ENCODE measurements around the gene TMEM187.

The TMEM187 gene, protein sequence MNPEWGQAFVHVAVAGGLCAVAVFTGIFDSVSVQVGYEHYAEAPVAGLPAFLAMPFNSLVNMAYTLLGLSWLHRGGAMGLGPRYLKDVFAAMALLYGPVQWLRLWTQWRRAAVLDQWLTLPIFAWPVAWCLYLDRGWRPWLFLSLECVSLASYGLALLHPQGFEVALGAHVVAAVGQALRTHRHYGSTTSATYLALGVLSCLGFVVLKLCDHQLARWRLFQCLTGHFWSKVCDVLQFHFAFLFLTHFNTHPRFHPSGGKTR

DNA sequence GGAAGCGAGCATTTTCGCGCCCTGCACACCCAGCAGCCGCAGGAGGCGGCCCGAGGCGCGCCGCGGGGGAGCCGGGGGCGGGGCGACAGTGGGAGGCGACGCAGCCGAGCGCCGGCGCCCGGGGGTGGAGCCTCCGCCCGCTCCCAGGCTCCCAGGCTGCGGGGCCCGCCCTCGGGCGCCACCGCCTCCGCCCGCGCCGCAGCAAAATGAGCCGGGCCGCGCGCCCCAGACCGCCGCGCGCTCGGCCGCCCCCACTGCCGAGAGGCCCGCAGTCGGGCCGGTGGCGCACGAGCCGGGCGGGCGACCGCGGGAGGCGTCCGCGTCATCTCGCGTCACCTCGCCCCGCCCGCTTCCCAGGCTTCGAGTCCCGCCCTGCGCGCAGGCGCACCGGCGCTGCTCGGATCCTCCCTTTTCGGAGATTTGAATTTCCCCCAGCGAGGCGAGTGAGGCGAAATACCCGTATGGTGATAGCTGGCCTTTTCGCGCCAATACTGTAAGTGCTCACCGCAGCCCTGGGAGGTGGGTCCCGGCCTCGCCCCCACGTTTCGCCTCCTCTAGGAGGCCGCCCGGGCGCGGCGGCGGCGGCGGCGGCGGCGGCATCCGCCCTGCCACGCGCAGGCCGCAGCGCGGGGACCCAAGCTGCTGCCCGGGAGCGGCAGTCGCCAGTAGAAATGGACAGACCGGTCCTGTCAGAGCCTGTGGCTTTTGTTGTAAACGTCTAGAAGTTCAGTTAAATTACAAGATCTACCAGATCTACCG is at the start of gene TMEM187:
Gene TMEM187, plus strand, starts transcription at position 387 of the 759 bp plus-strand sequence. CDS start 9,309 bp downstream, outside the sequence.
- peak; percentile 94 for DNase-seq

DNA sequence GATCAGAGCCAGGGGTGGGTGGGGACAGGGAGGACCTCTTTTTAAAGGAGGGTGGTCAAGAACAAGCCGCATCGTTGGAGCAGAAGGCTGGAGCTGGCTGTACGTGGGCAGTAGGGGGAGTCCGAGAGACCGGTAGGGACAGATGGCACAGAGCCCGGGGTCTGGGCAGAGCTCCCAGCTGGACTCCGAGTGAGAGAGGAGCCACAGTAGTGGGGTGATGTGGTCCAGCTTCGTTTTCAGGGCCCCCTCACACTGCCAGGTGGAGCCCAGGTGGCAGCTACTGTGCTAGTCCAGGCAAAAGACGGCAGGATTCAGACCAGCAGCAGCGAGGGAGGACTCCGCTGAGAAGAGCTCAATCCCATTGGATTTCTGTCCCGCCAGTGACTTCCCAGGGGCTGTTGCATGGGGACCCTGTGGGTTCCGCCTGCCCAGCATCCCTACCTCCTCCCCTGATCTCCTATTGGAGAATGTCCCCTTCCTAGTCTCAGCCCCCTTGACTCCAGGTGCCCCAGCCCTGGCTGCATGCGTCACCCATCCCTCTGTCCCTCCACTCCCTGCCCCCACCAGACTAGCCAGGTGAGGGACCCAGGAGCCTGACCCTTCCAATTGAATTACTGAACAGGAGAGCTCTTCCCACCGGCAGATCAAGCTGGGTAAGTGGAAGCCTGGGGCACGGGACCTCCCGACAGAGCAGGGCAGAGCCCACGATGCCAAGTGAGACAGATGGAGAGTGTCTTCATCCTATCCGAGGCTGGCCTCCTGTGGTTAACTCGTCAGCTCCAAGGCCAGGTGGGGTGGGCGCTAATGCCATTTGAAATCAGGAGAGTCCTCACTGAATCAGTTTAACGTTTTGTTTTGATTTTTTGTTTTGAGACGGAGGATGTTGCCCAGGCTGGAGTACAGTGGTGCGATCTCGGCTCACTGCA is 49.4 kb upstream of the TMEM187 start:
- DNase-seq: peak; percentile 83

DNA sequence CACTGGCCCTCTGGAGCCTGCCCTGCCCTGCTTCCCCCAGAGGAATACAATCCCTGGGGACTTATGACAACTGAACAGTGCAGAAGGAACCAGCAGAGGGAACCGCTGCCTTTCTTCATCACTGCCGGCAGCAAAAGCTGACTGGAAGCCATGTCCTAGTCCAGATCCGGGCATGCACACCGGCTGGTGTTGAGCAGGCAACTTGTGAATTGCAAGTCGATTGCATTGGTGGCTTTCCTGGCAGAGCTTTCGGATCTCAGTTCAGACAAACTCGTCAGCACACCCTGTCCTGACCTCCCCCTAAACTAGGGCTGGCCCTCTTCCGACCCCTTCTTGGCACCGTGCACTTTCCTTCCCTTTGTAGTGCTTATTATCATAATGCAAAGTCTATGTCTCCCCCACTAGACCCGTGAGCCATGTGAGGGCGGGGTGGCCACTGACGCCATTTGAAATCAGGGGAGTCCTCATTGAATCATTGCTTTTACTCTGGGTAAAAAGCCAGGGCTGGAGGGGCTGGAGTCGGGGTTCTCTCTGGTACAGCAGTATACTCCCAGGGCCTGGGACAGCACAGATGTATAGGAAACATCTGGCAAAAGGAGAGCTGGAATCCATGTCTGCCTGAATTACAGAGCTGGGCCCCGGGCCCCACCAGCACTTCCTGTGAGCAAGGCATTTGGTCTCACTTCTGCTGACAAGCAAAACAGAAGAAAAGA is 48.2 kb upstream of the TMEM187 start:
- peak; percentile 59 for DNase-seq

DNA sequence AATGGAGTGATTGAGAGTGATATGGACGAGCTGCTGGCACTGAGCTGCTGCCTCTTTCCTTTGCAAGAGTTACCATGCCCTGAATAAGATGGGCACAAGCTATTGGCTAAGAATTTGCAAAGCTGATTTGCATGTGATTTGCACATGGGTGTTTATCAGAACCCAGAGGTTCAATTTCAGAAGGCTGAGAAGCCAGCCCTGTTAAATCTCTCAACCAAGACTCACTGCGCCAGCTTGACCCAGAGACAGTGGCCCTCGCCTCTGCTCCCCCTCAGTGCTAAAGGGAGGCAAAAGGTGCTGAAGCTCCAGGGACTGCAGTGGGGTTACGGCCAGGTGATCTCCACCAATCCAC is 47.2 kb upstream of the TMEM187 start:
- DNase-seq: no peak

DNA sequence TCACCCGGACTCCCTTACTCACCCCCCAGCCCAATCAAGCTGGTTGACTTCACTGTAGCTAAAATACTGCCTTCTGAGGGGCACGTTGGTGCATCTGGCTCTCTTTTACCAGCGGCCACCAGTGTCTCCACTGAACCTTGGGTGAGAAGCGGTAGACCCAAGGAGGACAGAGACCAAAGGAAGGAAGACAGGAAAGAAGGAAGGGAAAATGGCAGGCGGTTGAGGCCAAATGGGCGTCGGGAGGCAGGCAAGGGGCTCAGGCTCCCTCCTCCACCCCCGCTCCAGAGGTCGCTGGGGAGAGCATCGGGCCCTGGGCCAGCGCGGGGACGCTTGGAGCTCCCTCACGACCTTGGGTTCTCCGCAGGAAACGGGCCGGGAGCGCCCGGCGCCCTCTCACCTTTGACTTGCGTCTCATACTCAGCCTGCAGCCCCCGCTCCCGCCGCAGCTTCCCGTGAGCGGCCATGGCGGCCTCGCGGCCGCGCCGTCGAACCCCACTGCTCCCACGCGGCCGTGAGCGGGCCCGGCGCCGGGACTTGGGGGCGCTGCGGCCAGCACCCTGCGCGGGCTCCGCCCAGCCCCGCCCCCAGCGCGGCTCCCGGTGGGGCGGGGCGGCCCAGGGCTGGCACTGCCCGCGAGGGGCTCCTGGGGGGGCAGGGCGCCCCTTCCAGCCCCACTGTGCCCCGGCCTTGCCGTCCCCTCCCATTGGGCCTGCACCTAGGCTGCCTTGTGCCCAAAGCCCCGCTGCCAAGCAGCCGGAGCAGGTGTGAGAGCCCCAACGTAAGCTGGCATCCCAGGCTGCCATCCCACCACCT is 46.6 kb upstream of the TMEM187 start, which contains the start of gene ARHGAP4:
Gene ARHGAP4, minus strand, starts transcription at position 526 of the 813 bp plus-strand sequence. Its CDS starts 62 bp downstream, at position 464.
- no peak for DNase-seq

DNA sequence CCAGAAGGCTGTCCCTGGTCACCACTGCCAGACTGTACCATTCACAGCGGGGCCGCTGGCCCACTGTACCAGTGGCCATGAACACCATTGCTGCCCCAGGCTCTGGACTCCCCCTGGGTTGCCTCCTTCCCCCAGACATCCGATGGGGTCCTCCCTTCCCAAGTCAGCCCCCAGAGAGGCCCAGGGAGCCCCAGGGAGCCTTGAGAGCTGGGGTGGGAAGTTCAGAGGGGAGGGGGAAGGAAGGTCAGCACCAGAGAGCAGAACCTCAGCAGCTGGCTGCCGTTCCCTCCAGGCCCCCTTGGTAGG is 46.0 kb upstream of the TMEM187 start:
- no peak for DNase-seq

DNA sequence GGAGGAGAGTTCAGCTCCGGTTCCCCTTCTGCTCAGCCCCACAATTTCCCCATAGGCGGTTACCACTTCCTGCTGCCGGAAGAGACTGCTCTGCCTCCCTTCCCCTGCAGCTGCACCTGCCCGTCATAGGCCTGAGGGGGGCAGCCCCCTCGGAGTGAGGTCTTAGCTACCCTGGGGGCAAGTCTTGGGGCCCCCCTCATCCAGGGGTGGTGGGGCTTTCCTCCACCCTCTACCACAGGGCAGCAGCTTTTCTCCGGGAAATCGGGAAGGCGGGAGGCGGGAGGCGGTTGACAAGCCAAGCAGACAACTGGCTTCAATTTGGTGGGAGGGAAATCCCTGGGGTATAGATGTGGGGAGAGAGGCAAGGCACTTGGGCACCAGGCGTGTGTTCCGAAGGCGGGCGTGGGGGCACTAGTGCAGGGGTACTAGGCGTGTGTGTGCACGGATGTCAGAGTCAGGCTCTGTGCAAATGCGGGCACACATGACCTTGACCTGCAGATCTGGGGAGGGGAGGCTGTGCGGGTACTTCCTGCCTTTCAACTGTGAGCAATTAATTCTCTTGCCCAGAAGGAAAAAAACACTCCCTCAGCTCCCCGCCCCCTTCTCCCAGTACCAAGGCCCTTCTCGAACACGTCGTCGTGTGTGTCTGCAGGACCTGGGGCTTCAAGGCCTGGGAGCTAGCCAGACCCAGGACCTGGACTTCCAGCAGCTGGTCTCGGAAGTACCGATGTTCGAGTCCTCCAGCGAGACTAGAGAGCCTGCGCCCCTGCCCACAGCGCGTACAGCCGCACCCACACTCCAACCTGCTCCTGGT is 45.5 kb upstream of the TMEM187 start:
- DNase-seq: peak; percentile 60

DNA sequence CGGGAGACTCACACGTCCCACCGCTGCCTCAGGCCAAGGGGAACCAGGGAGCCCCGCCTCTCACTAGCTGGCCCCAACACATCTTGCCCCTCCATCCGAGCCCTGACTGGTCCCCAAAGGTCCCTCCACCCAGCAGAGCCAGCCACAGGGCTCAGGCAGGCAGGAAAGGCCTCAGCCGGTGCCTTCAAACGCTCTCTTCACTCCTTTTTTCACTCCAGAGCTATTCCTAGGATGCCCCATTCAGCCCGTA is 45.0 kb upstream of the TMEM187 start:
- no peak for DNase-seq

DNA sequence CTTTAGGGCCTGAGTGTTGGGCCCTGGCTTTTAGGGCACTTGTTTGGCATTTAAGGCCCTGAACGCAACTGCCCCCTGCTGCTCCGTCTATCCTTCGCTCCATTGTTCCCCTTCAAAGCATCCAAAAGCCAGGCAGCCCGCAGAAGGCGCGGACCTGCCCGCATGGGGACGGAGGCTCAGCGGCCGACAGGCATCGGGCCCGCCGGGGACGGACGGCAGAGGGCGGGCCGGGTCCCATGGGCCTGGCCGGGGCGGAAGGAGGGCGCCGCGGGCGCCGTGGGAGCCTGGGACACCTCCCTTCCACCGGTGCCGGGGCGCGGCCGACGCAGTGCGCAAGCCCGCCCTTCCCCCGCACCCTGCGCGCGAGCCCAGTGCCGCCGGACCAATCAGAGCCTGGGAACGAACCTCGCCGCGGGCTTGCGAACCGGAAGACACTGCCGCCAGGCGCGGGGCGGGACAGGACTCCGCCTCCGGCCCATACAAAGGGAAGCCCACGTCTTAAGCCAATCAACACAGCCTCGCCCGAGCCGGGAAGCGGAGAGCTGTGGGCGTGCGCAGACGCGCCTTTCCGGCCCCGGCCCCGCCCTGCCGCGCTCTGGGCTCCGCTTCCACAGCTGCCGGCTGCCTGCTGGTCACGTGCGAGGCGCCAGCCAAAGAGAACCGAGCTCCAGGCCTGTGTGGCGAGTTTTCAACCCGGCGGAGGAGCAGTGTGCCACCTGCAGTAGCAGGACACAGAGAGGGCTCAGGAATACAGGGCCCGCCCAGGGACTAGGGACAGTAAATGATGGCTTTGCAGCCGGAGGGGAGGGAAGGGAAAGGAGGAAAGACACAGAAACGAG is 44.4 kb upstream of the TMEM187 start:
- DNase-seq: peak; percentile 98

DNA sequence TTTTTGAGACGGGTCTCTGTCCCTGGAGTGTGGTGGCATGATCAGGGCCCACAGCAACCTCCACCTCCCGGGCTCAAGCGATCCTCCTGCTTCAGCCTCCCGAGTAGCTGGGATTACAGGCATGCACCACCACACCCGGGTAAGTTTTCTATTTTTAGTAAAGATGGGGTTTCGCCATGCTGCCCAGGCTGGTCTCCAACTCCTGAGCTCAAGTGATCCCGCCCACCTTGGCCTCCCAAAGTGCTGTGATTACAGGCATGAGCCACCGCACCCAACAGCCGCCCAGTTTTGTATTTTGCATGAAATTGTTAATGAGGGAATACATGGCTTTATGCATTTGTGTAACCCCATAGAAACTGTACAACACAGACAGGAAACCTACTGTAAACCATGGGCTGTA is 43.7 kb upstream of the TMEM187 start:
- no peak for DNase-seq

DNA sequence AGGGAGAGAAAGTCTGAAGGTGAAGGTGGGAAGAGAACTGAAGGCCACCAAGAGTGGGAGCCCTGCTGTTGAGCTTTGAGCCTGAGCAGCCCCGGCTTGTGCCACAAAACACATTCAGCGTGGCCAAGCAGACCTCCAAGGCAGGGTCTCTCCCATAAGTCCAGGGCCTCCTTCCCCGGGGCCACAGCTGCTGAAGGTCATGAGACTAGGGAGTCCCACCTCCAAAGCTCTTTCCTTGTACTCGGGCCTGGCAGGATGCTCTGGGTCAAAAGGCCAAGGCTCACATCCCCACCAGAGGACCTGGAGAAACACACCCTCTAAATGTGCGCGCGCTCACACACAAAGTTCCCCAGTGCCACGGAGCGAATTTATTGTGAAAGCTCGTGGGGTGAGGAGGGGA is 43.0 kb upstream of the TMEM187 start:
- no peak for DNase-seq

DNA sequence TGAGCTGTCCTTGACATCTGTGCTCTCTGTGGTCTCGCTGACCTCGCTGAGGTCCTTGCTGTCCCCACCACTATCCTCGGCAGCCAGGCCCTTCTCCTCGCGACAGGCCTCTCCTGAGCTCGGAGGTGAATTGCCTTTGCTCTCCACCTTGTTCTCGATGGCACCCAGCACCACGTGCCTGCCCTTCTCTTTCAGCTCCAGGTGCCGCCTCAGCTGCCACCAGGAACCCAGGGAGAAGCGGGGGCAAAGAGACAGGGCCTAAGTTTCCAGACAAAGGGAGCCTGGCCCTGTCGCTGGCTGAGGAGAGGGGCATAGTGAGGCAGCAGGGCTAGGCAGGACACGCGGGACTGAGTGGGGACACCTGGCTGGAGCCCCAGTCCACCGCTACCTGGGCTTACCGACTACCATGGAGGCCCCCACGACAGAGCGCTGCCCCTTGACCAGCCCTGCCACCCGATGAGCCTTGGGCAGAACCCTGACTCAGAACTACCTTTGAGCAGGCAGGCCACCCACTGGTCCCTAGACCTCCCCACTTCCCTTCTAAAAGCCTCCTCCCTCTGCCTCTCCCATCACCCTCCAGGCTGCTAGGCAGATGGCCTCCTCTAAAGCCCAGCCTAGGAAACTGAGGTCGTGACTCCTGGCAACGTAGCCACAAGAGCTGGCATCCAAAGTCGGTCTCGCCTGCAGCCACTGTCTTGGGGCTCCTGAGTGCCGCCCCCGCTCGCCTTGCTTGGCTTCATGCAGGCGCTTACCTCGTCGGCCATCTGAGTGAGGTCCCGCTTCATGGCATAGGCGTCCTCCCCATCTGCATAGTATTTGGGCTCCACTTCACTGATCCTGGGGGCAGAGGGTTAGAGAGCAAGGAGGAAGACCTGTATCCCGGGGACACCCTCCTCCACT is 42.3 kb upstream of the TMEM187 start:
- DNase-seq: no peak

DNA sequence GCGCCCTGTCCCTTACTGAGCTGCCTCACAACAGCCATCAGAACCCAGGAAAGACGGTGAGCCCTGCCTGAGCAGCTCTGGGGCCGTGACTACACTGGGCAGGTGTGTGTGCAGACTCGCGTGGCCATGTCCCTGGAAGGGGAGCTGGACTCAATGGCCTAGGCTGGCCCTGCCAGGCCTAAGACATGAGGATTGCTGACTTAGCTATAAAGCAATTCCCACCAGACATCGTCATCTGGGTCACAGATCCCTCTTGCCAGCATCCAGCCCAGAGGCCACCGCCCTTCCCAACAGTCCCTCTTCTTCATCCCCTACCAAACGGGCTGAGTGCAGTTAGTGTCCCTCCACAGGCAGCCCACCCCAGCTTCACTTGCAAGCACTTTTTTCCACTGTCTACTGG is 41.4 kb upstream of the TMEM187 start:
- no peak for DNase-seq

DNA sequence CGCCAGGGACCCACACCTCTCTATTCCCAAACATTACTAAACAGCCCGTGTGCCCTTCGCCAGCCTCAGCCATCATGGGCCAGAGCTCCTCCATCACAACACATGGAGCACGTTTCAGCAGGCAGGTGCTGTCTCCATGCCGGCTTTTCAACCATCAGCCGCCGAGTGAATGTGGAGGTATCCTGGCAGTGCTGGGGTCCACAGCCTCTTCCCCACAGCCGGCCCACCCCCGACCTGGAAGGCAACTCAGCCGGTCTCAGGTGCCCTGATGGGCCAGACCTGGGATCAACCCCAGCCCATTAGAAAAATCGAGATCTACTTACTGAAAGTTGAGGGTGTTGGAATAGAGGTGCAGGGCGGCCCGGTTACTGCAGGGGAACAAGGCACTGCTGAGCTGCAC is 40.8 kb upstream of the TMEM187 start:
- no peak for DNase-seq

DNA sequence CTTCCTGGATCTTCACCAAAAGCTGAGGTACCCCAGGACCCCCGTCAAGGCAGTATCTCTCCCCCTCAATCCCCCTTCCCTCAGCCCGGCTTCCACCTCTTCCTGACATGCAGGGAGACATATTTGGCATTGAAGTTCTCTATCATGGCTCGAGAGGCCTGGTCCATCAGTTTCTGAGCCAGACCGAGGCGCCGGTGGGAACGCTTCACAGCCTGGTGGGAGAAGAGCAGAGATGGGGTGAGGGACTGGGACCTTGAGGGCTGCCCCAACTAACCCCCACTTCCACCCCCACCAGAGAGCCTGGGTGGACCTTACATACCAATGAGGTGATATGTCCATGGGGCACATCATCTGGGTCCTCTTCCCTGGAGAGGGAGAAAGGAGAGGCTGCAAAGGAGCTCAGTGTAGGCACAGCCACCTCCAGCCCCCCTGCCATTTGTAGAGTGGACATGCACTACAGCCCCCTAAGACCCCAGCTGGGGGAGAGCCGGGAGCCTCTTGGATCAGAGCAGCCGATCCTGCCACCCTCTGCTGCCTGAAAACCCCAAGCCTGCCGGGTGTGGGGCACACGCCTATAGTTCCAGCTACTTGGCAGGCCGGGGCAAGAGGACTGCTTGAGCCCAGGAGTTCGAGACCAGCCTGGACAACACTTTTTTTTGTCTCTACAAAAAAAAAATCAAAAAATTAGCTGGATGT is 40.2 kb upstream of the TMEM187 start:
- DNase-seq: no peak

DNA sequence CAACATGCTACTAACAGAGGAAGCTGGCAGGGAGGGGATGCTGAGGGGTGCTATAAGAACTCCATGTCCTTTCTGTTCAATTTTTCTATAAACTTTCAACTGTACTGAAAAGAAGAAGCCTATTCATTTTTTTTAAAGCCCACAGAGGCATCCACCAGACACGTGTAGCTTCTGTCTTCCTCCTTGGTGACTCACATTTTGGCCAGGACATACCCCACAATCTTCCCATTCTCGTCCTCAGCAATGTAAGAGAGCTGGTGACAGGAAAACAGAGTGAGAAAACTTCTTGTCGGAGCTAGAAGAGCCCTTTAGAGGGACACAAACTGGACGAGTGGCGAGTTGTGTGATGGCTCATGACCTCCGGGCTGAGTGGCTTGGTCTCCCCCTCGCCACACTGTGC is 38.8 kb upstream of the TMEM187 start:
- DNase-seq: no peak

DNA sequence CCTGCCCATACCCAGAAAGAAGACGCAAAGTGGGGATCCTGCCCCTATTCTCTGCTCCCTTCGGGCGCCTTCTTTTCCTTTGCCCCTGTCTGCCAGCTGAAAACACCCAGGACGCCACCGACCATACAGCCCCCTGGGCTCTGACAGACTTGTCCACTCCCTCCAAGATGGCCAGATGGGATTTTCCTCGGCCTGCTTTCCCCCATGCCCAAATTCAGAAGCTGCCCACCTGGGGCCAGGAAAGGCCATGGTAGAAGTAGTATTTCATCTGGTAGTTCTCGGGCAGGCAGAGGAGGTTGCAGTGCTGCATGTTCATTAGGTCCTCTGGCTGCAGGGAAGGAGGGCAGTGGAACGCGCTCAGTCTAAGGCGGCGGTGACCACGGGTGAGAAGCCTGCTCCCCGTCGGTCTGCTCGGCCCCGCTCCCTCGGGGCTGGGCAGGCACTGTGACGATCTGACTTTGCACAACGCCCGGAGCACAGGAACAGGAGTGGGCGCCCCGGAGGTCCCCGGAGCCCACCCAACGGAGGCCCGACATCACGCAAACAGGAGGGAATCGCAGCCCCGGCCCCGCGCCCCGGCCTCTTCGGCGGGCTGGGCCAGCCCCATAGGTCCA is 38.3 kb upstream of the TMEM187 start:
- DNase-seq: no peak

DNA sequence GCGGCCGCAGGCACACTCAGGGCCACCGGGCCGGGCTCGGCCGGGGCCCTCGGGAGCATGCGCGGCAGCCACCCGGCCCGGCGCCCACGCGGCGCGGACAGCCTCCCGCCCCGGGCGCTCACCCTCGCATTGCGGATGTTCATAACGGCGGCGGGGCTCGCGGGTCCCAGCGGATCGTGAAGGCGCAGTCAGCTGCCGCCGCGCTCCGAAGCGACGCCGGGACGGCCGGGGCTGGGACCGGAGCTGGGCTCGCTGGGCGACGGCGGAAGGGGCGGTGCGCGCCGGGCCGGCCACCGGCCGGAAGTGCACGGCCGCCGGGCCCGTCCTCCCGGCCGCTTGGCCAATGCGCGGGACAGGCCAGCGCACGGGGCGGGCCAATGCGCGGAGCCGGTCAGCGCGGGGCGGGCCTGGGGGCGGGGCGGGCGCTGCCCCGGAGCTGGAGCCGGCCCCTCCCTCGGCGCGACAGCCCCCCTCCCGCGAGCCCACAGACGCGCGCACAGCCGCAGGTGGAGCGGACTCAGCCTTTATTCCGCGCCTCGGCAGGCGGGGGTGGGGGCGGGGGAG is 37.7 kb upstream of the TMEM187 start, which contains the start of gene NAA10:
Gene NAA10, minus strand, starts transcription at position 276 of the 564 bp plus-strand sequence. Its CDS starts 133 bp downstream, at position 143.
- DNase-seq: peak; percentile 72

All from NCI-H1092 treated with DMSO at 0.1 percent for 48 hours (cell line).